Activated CD4-positive, alpha-beta T cell treated with anti-CD3 and anti-CD28 coated beads, Interleukin-2, amount 10 ng/mL, durations not matched to agents 7 days and 5 days (primary cell): ENCODE data around the gene CTIF. TPM values are rescaled to one million over a fixed set of nuclear protein-coding genes. Genes with fewer than 3 reads are reported as not detected.

Experiments
- CTCF ChIA-PET: fragments of 350-600 bp; sonication (Branson Sonifier 250); formaldehyde crosslinking; loops from one replicate; lab custom pipeline; 2021; ENCODE audit warnings: antibody characterized with exemption; lab: Charles Lee
- POLR2A ChIA-PET: fragments of 350-600 bp; sonication (Branson Sonifier 250); formaldehyde crosslinking; loops from one replicate; lab custom pipeline; 2021; ENCODE audit warnings: antibody characterized with exemption; lab: Charles Lee
- DNase-seq: peaks from one replicate; pipeline ENCODE4 v3.0.0-alpha.2; 2020
- H3K27ac Mint-ChIP-seq: one replicate; pipeline ENCODE4 v1.8.0; 2021; ENCODE audit warnings: mild to moderate bottlenecking, moderate library complexity, mixed read lengths
- H3K27me3 Mint-ChIP-seq: one replicate; pipeline ENCODE4 v1.8.0; 2021; ENCODE audit warnings: mixed read lengths
- H3K36me3 Mint-ChIP-seq: one replicate; pipeline ENCODE4 v1.8.0; 2021; ENCODE audit warnings: low read depth, mixed read lengths
- H3K4me1 Mint-ChIP-seq: one replicate; pipeline ENCODE4 v1.8.0; 2021; ENCODE audit warnings: mixed read lengths
- H3K4me3 Mint-ChIP-seq: one replicate; pipeline ENCODE4 v1.8.0; 2021; ENCODE audit warnings: mild to moderate bottlenecking, moderate library complexity, mixed read lengths
- H3K9me3 Mint-ChIP-seq: one replicate; pipeline ENCODE4 v1.8.0; 2021; ENCODE audit warnings: mixed read lengths
- total RNA-seq, 2 experiments: library from RNA; stranded (reverse); gene quantifications; one replicate each; pipeline ENCODE4 v1.2.3, GENCODE V29; 2021

CTIF gene
- total RNA-seq, 2 experiments from 2014 or later, result 1.5 to 2.7 TPM

DNA sequence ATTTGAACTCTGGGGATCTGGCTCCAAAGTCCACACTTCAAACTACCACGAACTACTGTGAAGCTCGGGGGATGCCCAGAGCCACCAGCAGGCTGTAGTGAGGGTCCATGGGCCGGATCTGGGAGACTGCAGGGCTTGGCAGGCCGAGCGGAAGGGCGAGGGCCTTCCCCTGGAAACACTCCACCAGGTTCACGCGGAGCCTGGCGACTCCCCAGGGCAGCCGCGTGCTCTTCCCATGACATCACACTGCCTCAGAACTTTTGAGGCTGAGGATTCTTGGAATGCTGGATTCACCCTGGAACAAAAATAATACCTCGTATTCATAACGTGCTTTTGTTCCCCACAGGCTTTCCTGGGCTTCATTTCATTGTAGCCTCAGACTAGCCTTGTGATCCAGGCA, 210.9 kb downstream of the CTIF start:
- H3K4me1 Mint-ChIP-seq, result no peaks in the 10 kb centered on the region
- POLR2A ChIA-PET, result no interaction called here
- no peak for DNase-seq
- CTCF ChIA-PET, result no interaction called here
- no peak overlapping the region for H3K4me3 Mint-ChIP-seq
- H3K36me3 Mint-ChIP-seq, result no peaks in the 10 kb centered on the region
- H3K9me3 Mint-ChIP-seq, result no peaks in the 10 kb centered on the region
- no peaks in the 10 kb centered on the region for H3K27me3 Mint-ChIP-seq
- no peak overlapping the region for H3K27ac Mint-ChIP-seq

DNA sequence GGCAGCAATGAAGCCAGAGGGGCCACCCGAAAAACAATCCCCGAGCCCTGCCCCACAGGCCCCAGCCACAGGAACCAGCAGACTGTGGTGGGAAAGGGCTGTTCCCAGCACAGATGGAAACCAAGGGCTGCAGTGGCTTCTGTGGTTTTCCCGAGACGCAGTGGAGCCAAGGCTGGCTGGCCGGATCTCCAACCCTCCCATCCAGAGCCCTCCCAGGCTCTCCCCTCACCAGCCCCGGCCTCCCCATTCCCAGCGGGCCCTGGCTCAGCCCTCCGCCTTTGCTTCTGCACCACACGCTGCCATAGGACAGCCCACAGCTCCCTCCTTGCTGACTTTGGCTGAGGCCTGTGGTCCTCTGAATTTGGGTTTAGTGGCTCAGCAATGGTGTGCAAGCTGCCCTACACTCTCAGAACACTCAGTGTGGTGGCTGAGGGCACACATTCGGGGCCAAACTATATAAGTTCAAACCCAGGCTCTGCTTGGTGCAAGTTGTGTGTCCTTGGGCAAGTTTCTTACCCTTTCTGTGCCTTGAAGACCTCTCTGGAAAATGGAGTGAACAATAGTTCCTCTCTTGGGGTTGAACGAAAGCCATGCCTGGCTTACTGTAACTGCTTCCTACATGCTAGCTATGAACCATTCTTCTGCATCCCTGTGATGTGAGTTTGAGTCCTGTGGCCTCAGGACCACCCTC, 211.8 kb downstream of the CTIF start:
- ChIA-PET POLR2A (no interaction called here), CTCF (no interaction called here)
- H3K27me3 Mint-ChIP-seq, result no peaks in the 10 kb centered on the region
- H3K27ac Mint-ChIP-seq, result no peak overlapping the region
- H3K4me3 Mint-ChIP-seq, result no peak overlapping the region
- H3K4me1 Mint-ChIP-seq, result no peaks in the 10 kb centered on the region
- DNase-seq, result no peak
- H3K36me3 Mint-ChIP-seq, result no peaks in the 10 kb centered on the region
- no peaks in the 10 kb centered on the region for H3K9me3 Mint-ChIP-seq

DNA sequence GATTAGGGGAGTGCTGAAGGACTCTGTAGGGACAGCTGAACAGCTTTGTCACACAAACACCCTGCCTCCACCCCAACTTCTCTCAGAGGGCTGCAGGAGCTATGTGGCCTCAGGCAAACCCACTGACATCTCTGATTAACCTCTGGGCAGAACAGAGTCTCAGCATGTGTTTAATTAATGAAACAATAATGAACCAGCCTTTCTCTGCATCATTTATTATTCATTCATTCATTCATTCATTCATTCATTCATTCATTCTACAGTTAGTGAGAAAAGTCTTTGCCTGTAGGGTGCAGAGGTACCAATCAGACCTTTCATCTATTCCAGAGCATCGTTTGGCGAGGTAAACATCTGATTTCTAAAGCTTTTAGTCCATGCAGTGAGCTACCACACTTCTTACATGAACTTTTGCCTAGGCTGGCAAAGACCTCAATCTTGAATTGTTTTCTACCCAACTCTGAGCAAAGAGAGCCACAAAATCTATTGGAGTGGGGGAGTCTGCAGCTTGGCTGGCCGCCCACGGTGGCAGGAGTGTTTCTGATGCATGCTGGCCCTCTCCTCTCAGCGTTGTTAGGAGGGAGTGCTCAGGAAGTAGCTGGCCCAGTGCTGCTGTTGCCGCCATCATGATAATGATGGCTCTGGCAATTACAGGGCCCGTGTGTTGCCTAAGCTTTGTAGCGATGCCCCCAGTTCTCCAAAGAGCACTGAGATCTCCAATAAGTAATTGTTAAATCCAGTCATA, 213.1 kb downstream of the CTIF start:
- Mint-ChIP-seq H3K27ac (no peak overlapping the region), H3K9me3 (no peaks in the 10 kb centered on the region), H3K36me3 (no peaks in the 10 kb centered on the region), H3K4me3 (no peak overlapping the region), H3K4me1 (no peaks in the 10 kb centered on the region), H3K27me3 (no peaks in the 10 kb centered on the region)
- ChIA-PET POLR2A (no interaction called here), CTCF (no interaction called here)
- DNase-seq, result no peak

DNA sequence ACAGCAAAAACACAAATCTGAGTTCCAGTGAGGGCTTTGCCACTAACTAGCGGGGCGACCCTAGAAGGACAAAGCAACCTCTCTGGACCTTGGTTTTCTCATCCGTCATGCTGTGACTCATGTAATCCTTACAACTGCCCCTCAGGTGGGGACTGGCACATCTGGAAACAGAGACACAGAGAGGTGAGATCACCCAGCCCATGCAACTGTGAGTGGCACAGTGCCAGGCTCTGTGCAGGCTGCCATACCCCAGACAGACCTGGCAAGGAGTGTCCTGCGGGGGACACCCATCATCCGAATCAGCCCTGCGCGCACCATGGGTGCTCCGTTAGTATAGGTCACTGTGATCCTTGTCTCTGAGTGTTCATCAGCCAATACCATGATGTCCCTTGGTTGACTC, 213.6 kb downstream of the CTIF start:
- POLR2A ChIA-PET, result no interaction called here
- no peaks in the 10 kb centered on the region for H3K36me3 Mint-ChIP-seq
- H3K27me3 Mint-ChIP-seq, result no peaks in the 10 kb centered on the region
- no peaks in the 10 kb centered on the region for H3K9me3 Mint-ChIP-seq
- DNase-seq, result no peak
- CTCF ChIA-PET, result no interaction called here
- no peaks in the 10 kb centered on the region for H3K4me1 Mint-ChIP-seq
- no peak overlapping the region for H3K27ac Mint-ChIP-seq
- H3K4me3 Mint-ChIP-seq, result no peak overlapping the region

- H3K36me3 Mint-ChIP-seq, result no peaks in the 10 kb centered on the region
- no peaks in the 10 kb centered on the region for H3K4me1 Mint-ChIP-seq
- no peaks in the 10 kb centered on the region for H3K9me3 Mint-ChIP-seq
- no peak overlapping the region for H3K27ac Mint-ChIP-seq
- H3K4me3 Mint-ChIP-seq, result no peak overlapping the region
- POLR2A ChIA-PET, result no interaction called here
- DNase-seq, result no peak
- CTCF ChIA-PET, result no interaction called here
- H3K27me3 Mint-ChIP-seq, result no peaks in the 10 kb centered on the region
Measured at GRCh38 chr18:48752928-48753327, 214.1 kb downstream of the CTIF start.

DNA sequence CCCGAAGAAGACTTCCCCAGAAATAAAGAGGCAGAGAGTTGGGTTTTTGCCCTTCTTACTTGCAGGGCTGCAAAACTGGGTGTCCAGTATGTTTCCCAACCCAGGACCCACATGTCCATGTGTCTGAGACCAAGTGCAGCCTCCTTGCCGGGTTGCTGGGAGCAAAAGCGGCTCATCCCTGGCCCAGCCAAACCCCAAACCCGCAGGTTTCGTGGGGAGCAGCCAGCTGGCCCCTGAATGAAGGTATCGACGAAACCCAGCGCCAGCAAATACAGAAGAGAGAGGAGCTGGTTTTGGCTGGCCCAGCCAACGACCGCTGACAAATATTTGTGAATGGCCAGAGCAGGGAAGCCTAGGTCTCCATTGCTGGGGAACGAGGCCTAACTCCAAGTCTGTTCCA, 214.9 kb downstream of the CTIF start:
- H3K9me3 Mint-ChIP-seq, result no peaks in the 10 kb centered on the region
- ChIA-PET CTCF (no interaction called here), POLR2A (no interaction called here)
- H3K4me3 Mint-ChIP-seq, result no peak overlapping the region
- no peaks in the 10 kb centered on the region for H3K36me3 Mint-ChIP-seq
- H3K4me1 Mint-ChIP-seq, result no peaks in the 10 kb centered on the region
- no peak overlapping the region for H3K27ac Mint-ChIP-seq
- no peak for DNase-seq
- no peaks in the 10 kb centered on the region for H3K27me3 Mint-ChIP-seq

DNA sequence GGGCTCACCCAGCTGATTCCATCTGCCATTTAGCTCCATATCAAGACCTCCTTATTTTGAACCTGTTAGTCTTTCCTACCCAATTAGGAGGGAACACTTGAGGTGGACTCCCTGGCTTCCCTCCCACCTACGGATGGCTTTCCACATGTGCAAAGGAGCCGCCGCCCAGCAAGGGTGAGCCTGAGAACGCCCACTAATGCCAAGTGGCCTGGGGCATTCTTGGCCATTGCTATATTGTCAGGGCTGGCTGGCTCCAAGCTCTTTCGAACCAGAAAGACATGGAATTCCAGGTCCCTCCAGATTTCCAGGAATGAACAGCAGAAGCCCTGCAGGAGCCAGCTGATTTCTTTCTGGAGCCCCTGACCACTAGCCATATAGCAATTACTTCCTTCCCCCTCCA, 215.7 kb downstream of the CTIF start:
- H3K27me3 Mint-ChIP-seq, result no peaks in the 10 kb centered on the region
- no peaks in the 10 kb centered on the region for H3K9me3 Mint-ChIP-seq
- ChIA-PET CTCF (no interaction called here), POLR2A (no interaction called here)
- H3K36me3 Mint-ChIP-seq, result no peaks in the 10 kb centered on the region
- DNase-seq, result no peak
- H3K27ac Mint-ChIP-seq, result no peak overlapping the region
- no peaks in the 10 kb centered on the region for H3K4me1 Mint-ChIP-seq
- no peak overlapping the region for H3K4me3 Mint-ChIP-seq

- ChIA-PET CTCF (no interaction called here), POLR2A (no interaction called here)
- Mint-ChIP-seq H3K36me3 (no peaks in the 10 kb centered on the region), H3K27me3 (no peaks in the 10 kb centered on the region), H3K4me1 (no peaks in the 10 kb centered on the region), H3K27ac (no peak overlapping the region), H3K4me3 (no peak overlapping the region), H3K9me3 (no peaks in the 10 kb centered on the region)
- DNase-seq, result no peak
Measured at GRCh38 chr18:48754993-48755473, 216.2 kb downstream of the CTIF start.

DNA sequence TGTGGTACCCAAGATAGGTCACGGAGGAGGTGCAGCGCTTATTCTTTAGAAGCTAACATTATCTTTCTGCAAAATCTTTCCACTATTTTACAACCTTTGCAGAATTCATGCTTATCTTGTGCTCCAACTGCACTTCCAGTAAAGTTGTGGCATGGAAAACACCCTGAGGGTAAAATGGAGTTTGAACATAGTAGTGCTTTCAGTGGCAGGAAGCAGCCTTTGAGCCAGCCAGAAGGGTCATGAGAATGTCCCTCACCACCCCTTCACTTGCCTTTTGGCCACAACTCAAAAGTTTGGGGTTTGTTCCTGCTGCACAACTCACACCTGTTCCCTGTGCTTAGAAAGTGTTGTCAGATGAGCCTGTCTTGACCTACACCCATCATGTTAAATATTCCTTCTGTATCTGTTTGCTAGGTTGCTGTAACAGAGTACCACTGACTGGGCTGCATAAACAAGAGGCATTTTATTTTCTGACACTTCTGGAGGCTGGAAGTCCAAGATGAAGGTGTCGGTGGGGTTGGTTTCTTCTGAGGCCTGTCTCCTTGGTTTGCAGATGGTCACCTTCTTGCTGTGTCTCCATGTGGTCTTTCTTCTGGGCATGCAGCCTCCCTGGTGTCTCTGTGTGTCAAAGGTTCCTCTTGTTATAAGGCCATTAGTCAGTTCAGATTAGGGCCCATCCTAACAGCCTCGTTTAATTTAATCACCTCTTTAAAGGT, 217.8 kb downstream of the CTIF start:
- no peak overlapping the region for H3K27ac Mint-ChIP-seq
- no peaks in the 10 kb centered on the region for H3K27me3 Mint-ChIP-seq
- H3K36me3 Mint-ChIP-seq, result no peaks in the 10 kb centered on the region
- no peaks in the 10 kb centered on the region for H3K9me3 Mint-ChIP-seq
- no peak overlapping the region for H3K4me3 Mint-ChIP-seq
- no peak for DNase-seq
- ChIA-PET CTCF (no interaction called here), POLR2A (no interaction called here)
- H3K4me1 Mint-ChIP-seq, result no peaks in the 10 kb centered on the region

GRCh38 chr18:48757367-48757766, 218.5 kb downstream of the CTIF start:
- ChIA-PET POLR2A (no interaction called here), CTCF (no interaction called here)
- Mint-ChIP-seq H3K36me3 (no peaks in the 10 kb centered on the region), H3K27ac (no peak overlapping the region), H3K27me3 (no peaks in the 10 kb centered on the region), H3K4me1 (no peaks in the 10 kb centered on the region), H3K4me3 (no peak overlapping the region), H3K9me3 (no peaks in the 10 kb centered on the region)
- DNase-seq, result no peak

- no peaks in the 10 kb centered on the region for H3K36me3 Mint-ChIP-seq
- DNase-seq, result no peak
- H3K27ac Mint-ChIP-seq, result no peak overlapping the region
- POLR2A ChIA-PET, result no interaction called here
- H3K4me1 Mint-ChIP-seq, result no peaks in the 10 kb centered on the region
- CTCF ChIA-PET, result no interaction called here
- no peaks in the 10 kb centered on the region for H3K9me3 Mint-ChIP-seq
- H3K4me3 Mint-ChIP-seq, result no peak overlapping the region
- no peaks in the 10 kb centered on the region for H3K27me3 Mint-ChIP-seq
Measured at GRCh38 chr18:48757906-48758305, 219.1 kb downstream of the CTIF start.

DNA sequence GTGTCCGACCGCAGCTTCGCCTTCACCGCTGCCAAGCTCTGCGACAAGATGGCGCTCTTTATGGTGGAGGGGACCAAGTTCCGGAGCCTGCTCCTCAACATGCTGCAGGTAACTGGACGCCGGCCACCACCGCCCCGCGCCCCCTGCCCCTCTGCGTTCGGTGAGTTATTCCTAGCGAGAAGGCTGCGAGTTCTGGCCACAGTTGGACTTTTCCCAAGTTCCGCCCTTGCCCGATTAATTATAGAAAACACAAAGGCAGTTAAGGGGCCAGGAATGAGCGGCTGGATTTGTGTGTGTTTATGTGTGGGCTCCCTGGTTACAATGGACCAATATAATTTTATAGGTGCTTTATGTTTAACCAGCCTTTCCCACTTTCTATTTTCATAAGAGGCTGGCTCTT, 222.8 kb downstream of the CTIF start:
- H3K9me3 Mint-ChIP-seq, result no peaks in the 10 kb centered on the region
- H3K36me3 Mint-ChIP-seq, result no peaks in the 10 kb centered on the region
- H3K27ac Mint-ChIP-seq, result no peak overlapping the region
- H3K27me3 Mint-ChIP-seq, result no peaks in the 10 kb centered on the region
- H3K4me1 Mint-ChIP-seq, result peaks cover 3% of the 10 kb centered on the region
- POLR2A ChIA-PET, result no interaction called here
- DNase-seq, result no peak
- no peak overlapping the region for H3K4me3 Mint-ChIP-seq
- CTCF ChIA-PET, result no interaction called here

GRCh38 chr18:48762022-48762421, 223.2 kb downstream of the CTIF start:
- no peak for DNase-seq
- ChIA-PET POLR2A (no interaction called here), CTCF (no interaction called here)
- Mint-ChIP-seq H3K27me3 (no peaks in the 10 kb centered on the region), H3K4me3 (no peak overlapping the region), H3K9me3 (no peaks in the 10 kb centered on the region), H3K4me1 (peaks cover 3% of the 10 kb centered on the region), H3K27ac (no peak overlapping the region), H3K36me3 (no peaks in the 10 kb centered on the region)
